Measurements from ENCODE around the gene SLC9A5.
A peak's percentile ranks its signal among the peaks of the same experiment; 100 is the strongest.

The SLC9A5 gene

DNA sequence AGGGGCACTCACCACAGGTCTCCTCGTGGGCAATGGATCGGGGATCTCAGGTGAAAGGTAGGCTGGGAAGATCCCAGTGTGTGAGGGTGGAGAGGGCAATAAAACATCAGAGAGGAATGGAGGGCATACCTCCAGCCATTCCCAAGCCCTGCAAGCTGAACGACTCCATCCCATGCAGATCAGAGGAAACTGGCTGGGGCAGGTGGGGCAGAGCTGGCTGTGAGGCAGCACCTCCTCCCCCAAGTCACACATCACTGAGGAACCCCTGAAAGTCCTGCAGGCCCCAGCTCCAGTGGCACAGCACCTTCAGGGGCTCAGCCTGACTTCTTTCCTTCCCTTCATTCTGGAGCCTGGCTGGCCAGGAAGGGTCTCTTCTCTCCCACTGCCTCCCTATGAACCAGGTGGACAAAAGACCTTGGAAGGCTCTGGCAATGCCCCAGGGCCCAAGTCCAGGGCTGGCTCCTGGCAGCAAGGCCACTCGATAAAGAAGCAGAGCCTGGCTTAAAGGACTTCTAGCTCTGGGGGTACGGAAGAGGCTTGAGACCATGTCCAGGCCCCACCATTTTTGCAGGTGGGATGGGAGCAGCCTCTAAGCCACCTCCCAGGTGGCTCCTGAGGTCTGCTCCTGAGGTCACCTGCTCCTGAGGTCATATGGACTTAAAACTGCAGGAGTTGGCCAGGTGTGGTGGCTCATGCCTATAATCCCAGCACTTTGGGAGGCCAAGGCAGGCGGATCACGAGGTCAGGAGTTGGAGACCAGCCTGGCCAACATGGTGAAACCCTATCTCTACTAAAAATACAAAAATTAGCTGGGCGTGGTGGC, 35.4 kb upstream of the SLC9A5 start:
- DNase-seq = no peak

- no peak for DNase-seq
Measured at GRCh38 chr16:67215706-67216105, 33.1 kb upstream of the SLC9A5 start.

DNA sequence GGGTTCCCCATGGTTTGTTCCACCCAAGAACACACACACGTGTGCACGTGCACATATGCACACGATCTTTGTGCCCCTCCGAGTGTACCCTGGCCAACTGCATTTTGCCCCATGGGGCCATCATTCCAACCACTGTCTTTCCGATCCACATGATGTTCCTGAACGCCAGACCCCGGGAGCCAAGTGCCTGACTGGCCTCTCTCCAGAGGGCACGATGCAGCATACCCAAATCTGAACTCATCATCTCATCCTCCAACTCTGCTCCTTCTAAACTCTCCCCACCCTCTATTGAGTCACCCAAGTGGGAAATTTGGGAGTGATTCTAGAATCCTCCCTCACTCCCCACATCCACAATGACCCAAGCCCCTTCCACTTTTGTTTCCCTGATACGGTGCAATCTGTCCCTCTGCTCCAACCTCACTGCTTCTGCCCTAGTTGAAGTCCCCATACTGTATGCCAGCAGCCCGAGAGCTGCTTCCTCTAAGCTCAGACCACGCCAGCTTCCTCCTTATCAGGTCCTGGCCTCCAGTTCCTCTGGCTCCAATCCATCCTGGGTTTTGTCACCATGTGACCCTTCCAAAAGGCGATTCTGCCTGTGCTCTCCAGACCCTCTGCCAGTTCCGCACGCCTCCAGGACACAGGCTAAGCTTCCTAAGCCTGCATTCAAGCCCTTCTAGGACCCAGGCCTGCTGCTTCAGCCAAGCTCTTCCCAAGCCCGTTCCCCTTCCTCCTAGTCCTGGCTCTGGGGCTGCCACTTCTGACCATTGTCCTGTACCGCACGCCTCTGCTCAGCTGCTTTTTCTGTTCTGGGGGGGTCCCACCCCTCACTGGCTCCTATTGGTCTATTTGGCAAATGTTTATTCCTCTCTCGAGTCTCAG, 31.9 kb upstream of the SLC9A5 start:
- no peak for DNase-seq

- peak; percentile 22 for DNase-seq
Measured at GRCh38 chr16:67223992-67224391, 24.8 kb upstream of the SLC9A5 start.

- DNase-seq = no peak
Measured at GRCh38 chr16:67226295-67226803, 22.4 kb upstream of the SLC9A5 start.

DNA sequence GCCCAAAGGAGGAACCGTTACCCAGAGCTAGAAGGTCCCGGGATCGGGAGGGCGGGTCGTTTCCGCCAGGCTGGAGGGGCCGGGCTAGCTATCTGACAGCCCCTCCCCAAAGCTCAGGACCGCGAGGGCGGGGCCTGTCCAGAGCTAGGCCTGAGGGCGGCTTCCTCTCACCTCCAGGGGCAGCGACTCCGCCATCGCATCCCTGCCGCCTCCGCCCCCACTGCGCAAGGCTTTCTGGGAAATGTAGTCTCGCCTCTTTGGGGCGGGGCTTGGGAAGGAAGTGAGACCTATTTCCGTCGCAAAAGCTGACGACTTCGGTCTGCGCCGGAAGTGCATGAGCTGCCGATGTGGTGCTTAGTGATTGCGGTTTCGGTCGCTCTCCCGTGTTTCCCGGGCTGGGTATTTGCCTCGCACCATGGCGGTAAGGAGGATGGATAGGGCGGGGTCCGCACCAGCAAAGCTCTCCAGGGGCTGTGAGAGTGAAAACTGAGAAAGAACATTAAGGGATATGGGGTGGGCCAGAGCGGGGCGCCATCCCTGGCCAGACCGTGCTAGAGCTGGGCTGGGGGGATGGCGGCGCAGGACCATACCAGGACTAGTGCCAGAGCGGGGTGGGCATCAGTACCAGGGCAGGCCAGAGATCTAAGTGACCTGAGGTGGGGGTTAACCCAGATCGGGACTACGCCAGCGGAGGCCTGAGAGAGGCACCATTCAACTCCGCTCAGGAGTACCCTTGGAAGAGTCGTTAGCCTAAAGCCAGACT, 21.8 kb upstream of the SLC9A5 start, which contains the start of gene TMEM208:
TMEM208 (plus strand) TSS at position 327 of the 763 bp plus-strand sequence; CDS start at position 416, 89 bp downstream.
- peak; percentile 97 for DNase-seq

- DNase-seq = no peak
Measured at GRCh38 chr16:67227567-67227921, 21.2 kb upstream of the SLC9A5 start.

DNA sequence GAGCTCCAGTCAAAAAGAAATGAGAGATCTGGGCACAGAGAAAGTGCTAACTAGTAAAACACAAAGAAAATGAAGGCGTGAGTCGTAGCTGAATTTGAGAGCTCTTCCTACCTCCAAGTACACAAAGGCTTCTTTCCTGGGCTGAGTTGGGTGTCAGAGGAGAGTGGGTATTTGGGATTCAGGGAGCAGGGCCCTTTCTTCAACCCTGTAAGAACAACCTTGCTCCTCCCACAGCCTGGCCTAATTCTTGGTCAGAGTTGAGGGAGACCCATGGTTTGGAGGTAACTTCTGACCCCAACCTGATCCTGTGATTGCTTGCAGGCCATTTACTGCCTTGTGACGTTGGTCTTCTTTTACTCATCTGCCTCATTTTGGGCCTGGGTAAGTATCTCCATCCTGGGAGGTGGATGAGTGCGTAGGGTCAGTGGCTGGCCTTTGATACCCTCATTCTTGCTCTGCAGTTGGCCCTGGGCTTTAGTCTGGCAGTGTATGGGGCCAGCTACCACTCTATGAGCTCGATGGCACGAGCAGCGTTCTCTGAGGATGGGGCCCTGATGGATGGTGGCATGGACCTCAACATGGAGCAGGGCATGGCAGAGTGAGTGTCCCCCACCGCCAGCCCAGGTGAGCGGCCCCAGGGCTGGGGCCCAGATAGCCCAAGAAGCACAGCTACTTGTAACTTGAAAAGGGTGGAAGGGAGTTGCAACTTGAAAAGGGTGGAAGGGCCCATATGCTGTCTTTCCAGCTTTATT, 20.6 kb upstream of the SLC9A5 start:
- no peak for DNase-seq

- no peak for DNase-seq
Measured at GRCh38 chr16:67228905-67229304, 19.9 kb upstream of the SLC9A5 start.

DNA sequence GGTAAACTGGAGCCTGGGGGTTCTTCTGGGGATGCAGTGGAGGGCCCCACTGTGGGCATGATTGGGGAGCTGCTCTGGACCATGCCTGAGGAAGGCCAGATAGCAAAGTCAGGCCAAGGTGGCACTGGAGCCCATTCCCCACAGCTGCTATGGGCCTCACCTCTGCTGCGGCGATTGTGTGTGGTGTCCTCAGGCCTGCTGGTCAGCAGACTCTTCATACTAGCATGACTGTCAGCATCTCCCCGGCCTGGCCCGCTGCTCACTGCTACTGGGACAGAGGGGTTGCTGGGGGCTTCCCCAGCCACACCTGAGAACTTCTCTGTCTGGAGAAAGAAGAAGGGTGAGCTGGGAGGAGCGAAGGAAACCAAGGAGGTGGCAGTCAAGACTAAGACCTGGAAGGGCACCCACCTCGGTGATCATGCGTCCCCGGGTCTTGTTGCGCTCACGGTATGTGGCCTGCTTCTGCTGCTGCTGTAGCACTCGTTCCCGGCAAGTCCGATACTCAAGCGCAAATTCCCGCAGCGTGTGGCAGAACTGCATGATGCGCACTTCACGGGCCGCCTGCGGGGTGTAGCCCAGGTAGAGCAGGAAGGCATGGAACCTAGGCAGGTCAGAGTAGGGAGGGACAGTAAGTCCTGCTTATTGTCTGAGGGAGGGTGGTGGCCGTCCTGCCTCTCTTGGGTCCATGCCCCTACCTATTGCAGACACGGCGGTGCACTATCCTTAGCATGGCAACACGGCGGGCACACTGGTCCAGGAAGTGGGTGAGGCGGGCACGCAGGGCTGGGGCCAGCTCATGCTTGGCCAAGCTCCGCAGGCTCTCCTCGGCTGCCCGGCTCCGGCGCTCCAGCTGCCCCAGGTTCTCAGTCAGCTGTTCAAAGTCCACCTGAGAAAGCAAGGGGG, 18.6 kb upstream of the SLC9A5 start:
- DNase-seq = no peak

- DNase-seq = no peak
Measured at GRCh38 chr16:67230809-67231660, 17.7 kb upstream of the SLC9A5 start.

DNA sequence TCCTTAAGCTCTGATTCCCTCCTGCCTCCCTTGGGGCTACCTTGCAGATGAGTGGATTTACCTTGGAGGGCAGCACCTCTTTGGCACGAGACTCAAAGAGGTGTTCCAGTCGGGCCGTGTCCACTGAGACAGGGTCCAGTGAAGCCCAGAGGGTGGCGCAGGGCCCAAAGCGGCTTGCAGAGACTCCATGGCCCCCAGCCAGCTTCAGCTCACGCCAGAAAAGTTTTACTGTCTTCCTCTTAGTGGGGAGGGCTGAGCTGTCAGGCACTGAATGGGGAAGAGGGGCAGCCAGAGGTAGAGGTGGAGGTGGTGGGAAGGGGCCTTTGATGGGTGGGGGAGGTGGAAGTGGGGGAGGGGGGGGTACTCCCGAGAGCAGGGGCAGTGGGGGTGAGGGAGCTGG, 15.2 kb upstream of the SLC9A5 start:
- DNase-seq = no peak

GRCh38 chr16:67234180-67234597, 14.6 kb upstream of the SLC9A5 start:
- DNase-seq = no peak

DNA sequence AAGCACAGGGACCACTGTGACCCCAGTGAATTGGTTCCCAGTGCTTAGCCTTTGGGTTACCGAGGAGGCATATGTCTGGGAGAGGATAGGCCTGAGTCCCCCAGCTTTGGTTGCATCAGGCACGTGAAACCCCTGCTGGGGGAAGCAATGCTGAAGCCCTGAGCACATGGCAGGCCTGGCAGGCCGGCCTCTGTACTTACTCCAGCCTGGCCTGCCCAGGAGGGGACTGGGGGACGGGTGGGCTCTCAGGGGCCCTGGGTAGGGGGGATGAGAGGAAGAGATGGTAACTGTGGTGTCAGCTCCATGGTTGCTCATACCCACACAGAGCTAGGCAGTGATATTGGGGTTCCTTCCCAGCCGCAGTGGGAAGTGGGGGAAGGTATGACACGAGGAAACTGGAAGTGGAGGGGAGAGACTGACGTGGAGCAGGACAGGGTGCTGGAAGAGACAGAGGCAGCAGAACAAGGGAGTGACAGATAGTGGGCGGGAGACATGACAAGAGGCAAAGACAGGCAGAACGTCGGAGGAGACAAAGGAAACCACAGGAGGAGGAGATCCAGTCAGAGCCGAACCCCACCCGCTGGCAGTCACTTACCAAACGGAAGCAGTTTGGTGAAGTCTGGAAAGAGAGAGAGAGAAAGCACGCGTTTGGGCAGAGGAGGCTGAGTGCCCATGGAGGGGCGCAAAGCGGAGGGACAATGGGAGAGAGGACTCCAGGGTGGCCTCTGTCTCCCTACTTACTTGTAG, 12.8 kb upstream of the SLC9A5 start:
- DNase-seq = peak; percentile 61

GRCh38 chr16:67236563-67237395, 12.0 kb upstream of the SLC9A5 start:
- DNase-seq = peak; percentile 53

GRCh38 chr16:67237396-67238277, 11.1 kb upstream of the SLC9A5 start:
- no peak for DNase-seq

- DNase-seq = no peak
Measured at GRCh38 chr16:67238278-67238575, 10.6 kb upstream of the SLC9A5 start.
